Activated CD8-positive, alpha-beta memory T cell treated with anti-CD3 and anti-CD28 coated beads for 1 hour (primary cell): Measurements from ENCODE around the gene C14orf132.

Source experiments
- DNase-seq, 2 donors: peaks; one replicate each; pipeline ENCODE4 v3.0.0-alpha.2; 2020; ENCODE audit warnings: low read depth in 1 of 2; ENCODE audit errors: extremely low read depth in 1 of 2

C14orf132 gene

GRCh38 chr14:96139879-96140278, 100.7 kb downstream of the C14orf132 start:
- no peak for DNase-seq

GRCh38 chr14:96140952-96141351, 101.8 kb downstream of the C14orf132 start:
- DNase-seq, result no peak
